Measurements from ENCODE around the gene DAPK1.

Gene DAPK1

DNA sequence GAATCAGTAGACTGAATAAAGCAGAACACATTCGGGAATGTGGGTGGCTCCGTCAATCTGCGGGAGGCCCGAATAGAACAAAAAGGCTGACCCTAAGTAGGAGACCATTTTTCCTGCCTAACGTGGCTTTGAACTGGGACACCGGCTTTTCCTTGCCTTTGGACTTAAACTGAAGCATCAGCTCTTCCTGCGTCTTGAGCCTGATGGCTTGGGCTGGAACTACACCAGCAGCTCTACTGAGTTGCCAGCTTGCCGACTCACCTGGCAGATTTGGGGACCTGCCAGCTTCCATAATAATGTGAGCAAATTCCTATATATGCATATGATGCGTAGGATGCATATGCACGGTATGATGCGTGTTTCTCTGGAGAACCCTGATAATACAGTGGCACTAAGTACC, 111.3 kb downstream of the DAPK1 start:
- ATAC-seq = no peak
- H3K27me3 Mint-ChIP-seq = peaks cover 31% of the 10 kb centered on the region
- peaks cover 5 to 8% of the 10 kb centered on the region in 2 donors for H3K9me3 Mint-ChIP-seq
- H3K27ac Mint-ChIP-seq = no peak overlapping the region
- no peak overlapping the region for H3K4me3 Mint-ChIP-seq
- DNase-seq = no peak
- peaks cover 14% of the 10 kb centered on the region for H3K4me1 Mint-ChIP-seq

DNA sequence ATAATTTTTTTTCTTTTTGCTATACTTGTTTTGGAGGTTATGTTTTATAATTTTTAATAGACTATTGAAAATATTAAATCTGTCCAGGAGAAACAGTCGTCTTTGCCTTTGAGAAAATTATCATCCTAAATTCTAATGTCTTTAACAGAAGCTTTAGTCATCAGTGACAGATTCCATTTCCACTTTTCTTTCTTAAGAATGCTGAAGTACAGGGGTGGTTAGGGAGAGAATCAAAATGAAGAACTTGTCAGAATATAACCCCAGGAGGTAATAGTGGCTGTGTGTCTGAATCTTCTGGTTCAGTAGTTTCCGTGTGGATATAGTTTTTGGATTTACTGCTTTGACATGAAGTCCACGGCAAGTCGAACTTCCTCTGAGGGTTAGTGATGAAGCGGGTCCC, 111.8 kb downstream of the DAPK1 start:
- peaks cover 5 to 8% of the 10 kb centered on the region in 2 donors for H3K9me3 Mint-ChIP-seq
- H3K4me3 Mint-ChIP-seq = no peak overlapping the region
- H3K4me1 Mint-ChIP-seq = peaks cover 14% of the 10 kb centered on the region
- H3K27me3 Mint-ChIP-seq = peaks cover 27% of the 10 kb centered on the region
- no peak for ATAC-seq
- no peak for DNase-seq
- H3K27ac Mint-ChIP-seq = no peak overlapping the region

DNA sequence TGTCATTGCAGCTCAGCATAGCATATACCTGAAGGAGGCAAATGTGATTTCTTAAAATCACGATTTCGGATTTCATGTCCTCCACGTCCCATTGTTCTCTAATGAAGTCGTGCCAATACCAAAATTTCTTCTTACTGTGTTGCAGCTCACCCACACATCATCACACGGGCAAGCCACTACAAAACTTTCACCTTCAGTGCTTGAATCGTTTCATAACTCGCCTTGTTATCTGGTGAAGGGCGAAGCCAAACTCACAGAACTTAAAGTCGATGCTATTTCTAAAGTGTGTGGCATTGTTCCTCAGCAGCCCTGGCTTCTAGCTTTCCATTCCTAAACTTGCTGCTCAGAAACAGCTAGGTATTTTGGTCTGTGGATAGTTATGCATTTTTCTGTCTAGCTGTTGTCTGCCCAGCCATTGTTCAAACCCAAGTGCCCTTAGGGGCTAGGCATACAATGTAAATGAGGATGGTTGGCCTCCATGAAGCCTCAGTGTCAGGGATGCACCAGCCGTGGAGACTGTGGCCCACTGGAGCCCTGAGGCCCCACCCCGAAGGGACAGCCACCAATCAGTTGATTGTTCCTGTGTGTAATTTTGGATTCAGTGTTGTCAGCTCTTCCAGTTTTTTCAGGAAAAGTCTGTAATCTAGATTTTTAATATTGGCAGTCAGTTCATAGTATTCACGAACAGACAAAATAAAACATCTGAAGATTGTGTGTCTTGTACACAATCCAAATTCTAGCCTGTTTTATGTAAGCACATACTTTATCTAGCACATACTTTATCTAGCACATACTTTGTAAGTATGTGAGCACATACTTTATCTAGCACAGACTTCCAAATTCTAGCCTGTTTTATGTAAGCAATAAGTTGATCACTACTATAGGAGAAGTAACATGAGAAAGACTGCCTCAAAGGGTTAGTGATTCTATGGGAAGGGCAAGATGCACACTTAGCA, 112.8 kb downstream of the DAPK1 start:
- peaks cover 5 to 8% of the 10 kb centered on the region in 2 donors for H3K9me3 Mint-ChIP-seq
- no peak for DNase-seq
- ATAC-seq = no peak
- H3K4me1 Mint-ChIP-seq = peaks cover 6% of the 10 kb centered on the region
- H3K4me3 Mint-ChIP-seq = no peak overlapping the region
- H3K27ac Mint-ChIP-seq = no peak overlapping the region
- H3K27me3 Mint-ChIP-seq = peaks cover 26% of the 10 kb centered on the region

- peaks cover 13% of the 10 kb centered on the region for H3K27me3 Mint-ChIP-seq
- ATAC-seq (no peak), DNase-seq (no peak)
- H3K4me1 Mint-ChIP-seq = no peaks in the 10 kb centered on the region
- H3K9me3 Mint-ChIP-seq = peaks cover 5 to 8% of the 10 kb centered on the region in 2 donors
- H3K4me3 Mint-ChIP-seq = no peak overlapping the region
- H3K27ac Mint-ChIP-seq = no peak overlapping the region
These were observed 114.1 kb downstream of the DAPK1 start for GRCh38 chr9:87611776-87612175.

DNA sequence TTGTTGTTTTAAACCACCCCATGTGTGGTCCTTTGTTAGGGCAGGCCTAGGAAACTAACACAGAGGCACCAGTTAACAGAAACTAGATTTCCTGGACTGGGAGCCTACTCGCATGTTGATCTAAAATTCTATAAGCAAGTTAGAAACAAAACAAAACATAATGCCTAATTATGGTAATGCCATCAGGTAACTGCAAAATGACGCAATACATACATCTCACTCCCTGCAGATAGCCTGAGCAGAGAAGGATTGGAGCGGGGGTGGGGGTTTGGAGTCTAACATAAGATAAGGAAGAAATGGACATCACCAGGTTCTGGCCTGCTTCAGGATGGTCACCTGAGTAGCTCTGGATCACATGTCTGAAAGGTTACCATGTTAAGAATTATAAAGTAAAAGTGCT, 114.9 kb downstream of the DAPK1 start:
- DNase-seq (no peak), ATAC-seq (no peak)
- Mint-ChIP-seq H3K27ac (no peak overlapping the region), H3K27me3 (peaks cover 10% of the 10 kb centered on the region), H3K9me3 (peaks cover 4 to 6% of the 10 kb centered on the region in 2 donors), H3K4me1 (no peaks in the 10 kb centered on the region), H3K4me3 (no peak overlapping the region)

GRCh38 chr9:87613265-87614111, 115.8 kb downstream of the DAPK1 start:
- DNase-seq (no peak), ATAC-seq (no peak)
- H3K4me3 Mint-ChIP-seq = no peak overlapping the region
- H3K4me1 Mint-ChIP-seq = no peaks in the 10 kb centered on the region
- H3K27me3 Mint-ChIP-seq = peaks cover 10% of the 10 kb centered on the region
- H3K27ac Mint-ChIP-seq = no peak overlapping the region
- no peaks in the 10 kb centered on the region for H3K9me3 Mint-ChIP-seq

GRCh38 chr9:87614397-87614796, 116.7 kb downstream of the DAPK1 start:
- Mint-ChIP-seq H3K4me1 (no peaks in the 10 kb centered on the region), H3K9me3 (peaks cover 0 to 6% of the 10 kb centered on the region in 2 donors), H3K4me3 (no peak overlapping the region), H3K27ac (peak overlapping the region in 1 of 2 donors; percentile 82), H3K27me3 (peaks cover 10% of the 10 kb centered on the region)
- DNase-seq (no peak), ATAC-seq (no peak)

DNA sequence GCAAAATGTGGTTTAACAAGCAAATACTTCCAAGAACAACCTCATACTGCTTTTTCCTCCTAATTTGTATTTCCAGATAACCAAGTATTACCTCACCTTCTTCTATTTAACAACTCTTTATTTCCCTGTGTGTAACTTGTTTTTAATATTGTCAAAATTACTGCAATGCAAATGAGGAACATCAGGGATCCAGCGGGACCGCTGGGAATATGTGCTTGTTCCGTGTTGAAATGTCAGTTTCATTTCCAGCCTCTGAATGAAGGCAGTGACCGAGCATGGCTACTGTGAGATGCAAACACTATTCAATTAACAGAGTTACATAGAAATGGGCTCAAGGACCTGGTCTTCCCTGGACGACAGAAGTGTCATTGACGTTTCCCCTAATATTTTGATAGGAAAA, 117.5 kb downstream of the DAPK1 start:
- DNase-seq (no peak), ATAC-seq (no peak)
- H3K27me3 Mint-ChIP-seq = peaks cover 10% of the 10 kb centered on the region
- H3K9me3 Mint-ChIP-seq = peaks cover 0 to 6% of the 10 kb centered on the region in 2 donors
- H3K4me1 Mint-ChIP-seq = no peaks in the 10 kb centered on the region
- H3K4me3 Mint-ChIP-seq = no peak overlapping the region
- peak overlapping the region in 1 of 2 donors; percentile 22 for H3K27ac Mint-ChIP-seq

GRCh38 chr9:87615547-87616148, 118.0 kb downstream of the DAPK1 start:
- no peak overlapping the region for H3K27ac Mint-ChIP-seq
- H3K27me3 Mint-ChIP-seq = peaks cover 10% of the 10 kb centered on the region
- H3K9me3 Mint-ChIP-seq = peaks cover 0 to 6% of the 10 kb centered on the region in 2 donors
- no peak for DNase-seq
- no peak overlapping the region for H3K4me3 Mint-ChIP-seq
- H3K4me1 Mint-ChIP-seq = no peaks in the 10 kb centered on the region
- ATAC-seq = no peak

- H3K9me3 Mint-ChIP-seq = peaks cover 5 to 6% of the 10 kb centered on the region in 2 donors
- no peak overlapping the region for H3K4me3 Mint-ChIP-seq
- H3K4me1 Mint-ChIP-seq = no peaks in the 10 kb centered on the region
- no peak overlapping the region for H3K27ac Mint-ChIP-seq
- peaks cover 17% of the 10 kb centered on the region for H3K27me3 Mint-ChIP-seq
- DNase-seq (no peak), ATAC-seq (no peak)
These were observed 120.6 kb downstream of the DAPK1 start for GRCh38 chr9:87618226-87618625.

DNA sequence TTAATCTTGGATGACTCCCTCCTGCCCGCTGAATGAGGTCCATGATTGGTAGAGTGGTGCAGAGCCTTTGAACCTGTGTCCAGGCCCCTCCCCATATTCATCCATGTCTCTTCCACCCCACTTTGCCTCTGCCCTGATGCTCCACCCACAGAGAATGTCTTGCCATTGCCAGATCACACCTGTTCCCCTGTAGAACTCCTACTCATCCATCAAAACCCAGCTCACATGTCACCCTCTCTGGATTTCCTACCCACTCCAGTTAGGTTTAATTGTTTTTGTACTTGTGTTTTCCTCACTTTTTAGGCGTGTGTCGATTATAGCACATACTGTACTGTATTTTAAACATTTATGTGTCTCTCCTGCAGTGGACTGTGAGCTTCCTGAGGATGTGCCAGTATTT, 121.3 kb downstream of the DAPK1 start:
- no peak overlapping the region for H3K4me3 Mint-ChIP-seq
- DNase-seq = no peak
- no peaks in the 10 kb centered on the region for H3K4me1 Mint-ChIP-seq
- ATAC-seq = no peak
- peaks cover 5 to 6% of the 10 kb centered on the region in 2 donors for H3K9me3 Mint-ChIP-seq
- peaks cover 17% of the 10 kb centered on the region for H3K27me3 Mint-ChIP-seq
- no peak overlapping the region for H3K27ac Mint-ChIP-seq

DNA sequence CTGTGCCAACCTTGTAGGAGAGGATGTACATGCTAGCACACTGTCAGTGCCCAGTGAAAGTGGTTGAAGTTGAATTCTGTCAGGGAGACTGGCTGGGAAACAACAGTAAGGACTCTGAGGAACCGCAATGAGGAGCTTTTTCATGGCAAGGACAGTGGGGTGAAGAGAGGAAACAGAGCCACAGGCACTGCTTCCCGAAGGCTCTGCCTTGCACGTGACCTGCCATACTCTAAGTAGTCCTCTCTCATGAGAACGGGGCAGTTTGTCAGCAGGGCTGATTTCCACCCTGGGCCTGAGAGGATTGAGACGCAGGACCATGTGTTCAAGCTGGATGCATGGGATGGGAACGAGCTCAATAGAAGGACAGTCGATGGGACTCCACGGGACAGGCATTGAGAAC, 121.7 kb downstream of the DAPK1 start:
- Mint-ChIP-seq H3K9me3 (peaks cover 6 to 7% of the 10 kb centered on the region in 2 donors), H3K27ac (no peak overlapping the region), H3K4me1 (no peaks in the 10 kb centered on the region), H3K4me3 (no peak overlapping the region), H3K27me3 (peaks cover 17% of the 10 kb centered on the region)
- no peak for ATAC-seq
- DNase-seq = no peak

DNA sequence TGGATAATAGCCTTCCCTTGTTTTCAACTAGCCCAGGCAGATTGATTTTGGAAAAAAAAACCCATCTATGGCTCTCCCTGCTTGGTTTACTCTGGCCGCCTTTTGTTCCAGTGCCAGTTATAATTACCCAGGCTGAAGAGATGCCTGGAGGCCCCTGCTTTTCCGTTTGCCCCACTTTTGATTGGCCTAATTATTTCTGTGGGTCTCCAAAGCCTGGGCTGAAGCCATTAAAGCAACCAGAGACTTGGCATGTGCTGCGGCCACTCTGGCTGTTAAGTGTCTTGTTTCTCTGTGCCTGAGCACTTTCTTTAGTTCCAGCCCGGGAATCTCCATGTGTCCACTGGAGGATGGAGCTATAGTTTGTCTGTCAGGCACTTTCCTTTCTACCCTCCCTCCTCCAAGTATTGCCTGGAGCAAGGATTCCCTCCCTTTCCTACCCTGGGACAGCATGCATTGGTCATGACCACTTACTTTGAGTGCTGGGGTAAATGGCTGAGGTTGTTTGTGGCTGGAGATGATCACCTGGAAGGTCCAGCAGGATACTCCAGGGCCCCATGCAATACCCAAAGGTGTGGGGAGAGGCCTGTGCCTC, 123.2 kb downstream of the DAPK1 start:
- Mint-ChIP-seq H3K27ac (no peak overlapping the region), H3K9me3 (peaks cover 6 to 12% of the 10 kb centered on the region in 2 donors), H3K27me3 (peaks cover 7% of the 10 kb centered on the region), H3K4me3 (no peak overlapping the region), H3K4me1 (no peaks in the 10 kb centered on the region)
- no peak for DNase-seq
- ATAC-seq = no peak

DNA sequence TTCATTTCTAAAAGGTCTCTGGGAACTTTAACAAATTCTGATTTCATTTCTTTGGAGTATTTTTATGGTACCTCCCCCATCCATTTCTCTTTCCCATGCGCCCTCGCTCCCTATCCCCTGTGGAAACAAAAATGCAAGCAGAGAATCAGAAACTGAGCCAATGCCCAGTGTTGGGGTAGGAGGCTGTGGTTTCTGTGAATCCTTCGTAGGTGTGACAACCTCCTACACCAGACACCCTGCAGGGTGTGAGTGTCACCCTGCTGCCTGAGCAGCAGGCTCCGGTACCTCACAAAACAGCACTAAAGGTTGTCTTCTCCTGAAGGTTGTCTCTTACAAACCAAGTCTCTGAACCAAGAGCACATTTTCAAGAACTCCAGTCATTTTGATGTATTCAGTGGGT, 124.4 kb downstream of the DAPK1 start:
- Mint-ChIP-seq H3K9me3 (peaks cover 6 to 12% of the 10 kb centered on the region in 2 donors), H3K27ac (peak overlapping the region in 1 of 2 donors; percentile 13), H3K4me3 (no peak overlapping the region), H3K4me1 (no peaks in the 10 kb centered on the region), H3K27me3 (peaks cover 7% of the 10 kb centered on the region)
- ATAC-seq = no peak
- DNase-seq = no peak

- peaks cover 7% of the 10 kb centered on the region for H3K27me3 Mint-ChIP-seq
- ATAC-seq = no peak
- no peak overlapping the region for H3K27ac Mint-ChIP-seq
- no peak for DNase-seq
- H3K9me3 Mint-ChIP-seq = peaks cover 6 to 12% of the 10 kb centered on the region in 2 donors
- H3K4me3 Mint-ChIP-seq = no peak overlapping the region
- H3K4me1 Mint-ChIP-seq = no peaks in the 10 kb centered on the region
These were observed 125.3 kb downstream of the DAPK1 start for GRCh38 chr9:87622923-87623322.

Measured in stimulated activated naive CD8-positive, alpha-beta T cell treated with anti-CD3 and anti-CD28 coated beads, Interleukin-15, amount 100 ng/mL, for 72 hours (primary cell).